Measurements from ENCODE around the gene PRMT9.
A peak's percentile ranks its signal among the peaks of the same experiment; 100 is the strongest.

PRMT9 gene

GRCh38 chr4:147683717-147684700 lies at the start of gene PRMT9:
PRMT9 (minus strand) TSS chr4:147684163; CDS start chr4:147683987, 176 bp downstream.
- DNase-seq: peak; percentile 93

- peak; percentile 68 for DNase-seq
These were observed 48.7 kb upstream of the PRMT9 start for GRCh38 chr4:147732518-147733235.

- DNase-seq: peak; percentile 83
These were observed 47.9 kb upstream of the PRMT9 start, which contains the start of gene ARHGAP10 for GRCh38 chr4:147731580-147732517. ARHGAP10 (plus strand) TSS chr4:147732088; CDS start chr4:147732302, 214 bp downstream.

GRCh38 chr4:147730333-147730732 lies 46.4 kb upstream of the PRMT9 start:
- DNase-seq: no peak

- no peak for DNase-seq
These were observed 43.6 kb upstream of the PRMT9 start for GRCh38 chr4:147727476-147728028.

GRCh38 chr4:147725673-147726072 lies 41.7 kb upstream of the PRMT9 start:
- DNase-seq: no peak

- DNase-seq: no peak
These were observed 40.7 kb upstream of the PRMT9 start for GRCh38 chr4:147724468-147725201.

- no peak for DNase-seq
These were observed 39.4 kb upstream of the PRMT9 start for GRCh38 chr4:147723326-147723725.

GRCh38 chr4:147717878-147718277 lies 33.9 kb upstream of the PRMT9 start:
- DNase-seq: no peak

- no peak for DNase-seq
These were observed 30.8 kb upstream of the PRMT9 start for GRCh38 chr4:147714575-147715401.

GRCh38 chr4:147709999-147710398 lies 26.0 kb upstream of the PRMT9 start:
- DNase-seq: no peak

- no peak for DNase-seq
These were observed 24.1 kb upstream of the PRMT9 start for GRCh38 chr4:147707892-147708672.

- no peak for DNase-seq
These were observed 20.9 kb upstream of the PRMT9 start for GRCh38 chr4:147704846-147705245.

GRCh38 chr4:147696866-147697265 lies 12.9 kb upstream of the PRMT9 start:
- DNase-seq: no peak

- no peak for DNase-seq
These were observed 9.3 kb upstream of the PRMT9 start for GRCh38 chr4:147693218-147693617.

GRCh38 chr4:147691820-147692219 lies 7.9 kb upstream of the PRMT9 start:
- no peak for DNase-seq

- DNase-seq: no peak
These were observed 5.1 kb upstream of the PRMT9 start for GRCh38 chr4:147689067-147689466.

- no peak for DNase-seq
These were observed 773 bp downstream of the PRMT9 start for GRCh38 chr4:147683188-147683591.

GRCh38 chr4:147682755-147683154 lies 1.2 kb downstream of the PRMT9 start:
- DNase-seq: no peak

Data from left hindlimb (tissue), 1 donor.